ENCODE data around the gene PPP1R26. TPM values are rescaled to one million over a fixed set of nuclear protein-coding genes. Genes with fewer than 3 reads are reported as not detected.

The PPP1R26 gene
- polyA plus RNA-seq, 1 of the 3 experiments (the other 2 are of a cell fraction) = 20.1 TPM

DNA sequence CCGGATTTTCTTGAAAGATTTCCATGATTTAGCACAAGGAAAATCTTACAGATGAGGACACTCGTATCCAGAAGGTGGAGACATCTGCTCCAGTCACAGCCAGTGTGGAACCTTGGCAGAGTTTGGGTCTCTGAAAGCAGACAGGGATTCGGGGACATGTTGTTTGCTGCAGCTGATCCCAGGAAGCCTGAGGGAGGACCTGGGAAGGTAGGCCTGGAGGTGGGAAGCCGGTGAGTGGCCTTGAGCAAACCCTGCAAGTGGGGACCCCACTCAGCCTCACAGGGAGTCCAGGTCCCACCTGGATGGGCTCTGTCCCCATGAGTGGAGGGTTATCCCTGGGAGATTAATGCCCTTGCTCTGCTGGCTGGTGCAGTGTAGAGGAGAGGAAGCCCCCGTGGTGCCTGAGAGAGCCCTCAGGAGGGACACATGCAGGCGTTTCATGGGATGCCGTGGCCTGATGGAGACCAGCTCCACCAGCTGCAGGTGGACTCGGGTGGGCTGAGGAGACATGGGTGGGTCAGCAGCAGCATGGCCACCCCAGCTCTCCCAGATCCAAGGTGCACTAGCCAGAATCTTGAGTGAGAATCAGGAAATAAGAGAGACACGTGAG is 28.7 kb downstream of the PPP1R26 start:
- WGBS (ENCODE audit: low lambda C conversion rate) = 69% methylated on average over 9 of the region's 9 CpGs
- DNase-seq = peak; percentile 8
- H3K9ac ChIP-seq = no peak overlapping the region
- H3K4me2 ChIP-seq = no peak overlapping the region
- no peak overlapping the region for H3K27ac ChIP-seq (ENCODE audit: low read depth in 2 of 2, low read length in 1 of 2)
- no peaks in the 10 kb centered on the region for H3K27me3 ChIP-seq (ENCODE audit: insufficient read depth)
- no peaks in the 10 kb centered on the region; a peak in 2 of 4 replicates for H3K4me1 ChIP-seq (ENCODE audit: control insufficient read depth in 1 of 2, insufficient read depth in 2 of 2, low read depth in 1 of 2, low read length in 1 of 2)
- no peaks in the 10 kb centered on the region for H3K9me3 ChIP-seq
- ChIA-PET CTCF (interaction anchor here (1.0 kb wide), 1 partner anchor 27 kb away, joined by 3 read pairs; no protein-coding TSS in a partner anchor), POLR2A (no interaction called here)
- no peak overlapping the region for H3K4me3 ChIP-seq (ENCODE audit: low read depth in 2 of 2, low read length in 1 of 2)
- H3K79me2 ChIP-seq (ENCODE audit: insufficient read depth) = no peaks in the 10 kb centered on the region
- no peaks in the 10 kb centered on the region for H3K9me2 ChIP-seq
- H3K36me3 ChIP-seq (replicated peaks in 1 of 2; ENCODE audit: control insufficient read depth in 1 of 2, insufficient read depth in 2 of 2, low read length in 1 of 2) = peaks cover 3 to 19% of the 10 kb centered on the region in 2 experiments
- H3F3A ChIP-seq (replicated peaks; ENCODE audit: insufficient read depth) = no peaks in the 10 kb centered on the region
- TF ChIP-seq YY1 (IDR thresholded peaks at IDR 0.05; ENCODE audit: low read depth) (no peak), FOSL2 (IDR thresholded peaks at IDR 0.05; ENCODE audit: borderline replicate concordance, low read depth) (no peak), JUND (IDR thresholded peaks at IDR 0.05) (no peak), ELF1 (IDR thresholded peaks at IDR 0.05) (no peak)
- TF ChIP-seq, protein P1, sequence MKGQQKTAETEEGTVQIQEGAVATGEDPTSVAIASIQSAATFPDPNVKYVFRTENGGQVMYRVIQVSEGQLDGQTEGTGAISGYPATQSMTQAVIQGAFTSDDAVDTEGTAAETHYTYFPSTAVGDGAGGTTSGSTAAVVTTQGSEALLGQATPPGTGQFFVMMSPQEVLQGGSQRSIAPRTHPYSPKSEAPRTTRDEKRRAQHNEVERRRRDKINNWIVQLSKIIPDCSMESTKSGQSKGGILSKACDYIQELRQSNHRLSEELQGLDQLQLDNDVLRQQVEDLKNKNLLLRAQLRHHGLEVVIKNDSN (IDR thresholded peaks at IDR 0.05; ENCODE audit: borderline replicate concordance, low read depth) = no peak
- H4K20me1 ChIP-seq (ENCODE audit: insufficient read depth) = peaks cover 15% of the 10 kb centered on the region
- H2AFZ ChIP-seq (ENCODE audit: low read depth) = no peak overlapping the region

DNA sequence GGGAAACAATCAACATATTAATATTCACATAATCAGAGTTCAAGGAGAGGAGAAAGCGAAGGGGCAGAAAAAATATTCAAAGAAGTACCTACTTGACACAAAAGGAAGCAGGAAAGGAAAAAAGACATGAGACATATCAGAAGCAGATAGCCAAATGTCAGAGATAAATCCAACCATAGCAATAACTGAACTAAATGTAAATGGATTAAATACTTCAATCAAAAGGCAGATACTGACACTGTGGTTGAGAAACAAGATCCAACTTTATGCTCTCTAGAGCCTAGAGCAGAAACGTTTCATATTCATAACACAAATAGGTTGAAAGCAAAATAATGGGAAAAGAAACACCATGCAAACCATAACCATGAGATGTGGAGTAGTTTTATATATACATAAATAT is 29.9 kb downstream of the PPP1R26 start:
- no peak for DNase-seq
- Histone ChIP-seq H3F3A (replicated peaks; ENCODE audit: insufficient read depth) (no peaks in the 10 kb centered on the region), H3K4me2 (no peak overlapping the region), H2AFZ (ENCODE audit: low read depth) (no peak overlapping the region), H3K9me3 (no peaks in the 10 kb centered on the region), H3K9ac (no peak overlapping the region), H3K9me2 (no peaks in the 10 kb centered on the region), H3K27me3 (ENCODE audit: insufficient read depth) (no peaks in the 10 kb centered on the region), H3K27ac (ENCODE audit: low read depth in 2 of 2, low read length in 1 of 2) (no peak overlapping the region), H4K20me1 (ENCODE audit: insufficient read depth) (peaks cover 11% of the 10 kb centered on the region), H3K79me2 (ENCODE audit: insufficient read depth) (no peaks in the 10 kb centered on the region), H3K36me3 (replicated peaks in 1 of 2; ENCODE audit: control insufficient read depth in 1 of 2, insufficient read depth in 2 of 2, low read length in 1 of 2) (peaks cover 3 to 8% of the 10 kb centered on the region in 2 experiments), H3K4me1 (ENCODE audit: control insufficient read depth in 1 of 2, insufficient read depth in 2 of 2, low read depth in 1 of 2, low read length in 1 of 2) (no peaks in the 10 kb centered on the region; a peak in 1 of 4 replicates), H3K4me3 (ENCODE audit: low read depth in 2 of 2, low read length in 1 of 2) (no peak overlapping the region)
- ChIA-PET CTCF (interaction anchor here (1.0 kb wide), 1 partner anchor 18 kb away, joined by 3 read pairs; no protein-coding TSS in a partner anchor), POLR2A (no interaction called here)
- TF ChIP-seq, protein P2, sequence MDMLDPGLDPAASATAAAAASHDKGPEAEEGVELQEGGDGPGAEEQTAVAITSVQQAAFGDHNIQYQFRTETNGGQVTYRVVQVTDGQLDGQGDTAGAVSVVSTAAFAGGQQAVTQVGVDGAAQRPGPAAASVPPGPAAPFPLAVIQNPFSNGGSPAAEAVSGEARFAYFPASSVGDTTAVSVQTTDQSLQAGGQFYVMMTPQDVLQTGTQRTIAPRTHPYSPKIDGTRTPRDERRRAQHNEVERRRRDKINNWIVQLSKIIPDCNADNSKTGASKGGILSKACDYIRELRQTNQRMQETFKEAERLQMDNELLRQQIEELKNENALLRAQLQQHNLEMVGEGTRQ (IDR thresholded peaks at IDR 0.05; ENCODE audit: borderline replicate concordance, low read depth, low read length) = no peak
- no peak for TF ChIP-seq RFX5 (IDR thresholded peaks at IDR 0.05; ENCODE audit: low read length)
- TF ChIP-seq FOSL2 (IDR thresholded peaks at IDR 0.05; ENCODE audit: borderline replicate concordance, low read depth) = no peak
- TF ChIP-seq EZH2phosphoT487 (IDR thresholded peaks at IDR 0.05; ENCODE audit: borderline replicate concordance, low read depth) = no peak
- TF ChIP-seq RXRA (IDR thresholded peaks at IDR 0.05; ENCODE audit: borderline replicate concordance, low read depth) = no peak
- TF ChIP-seq, protein P3, sequence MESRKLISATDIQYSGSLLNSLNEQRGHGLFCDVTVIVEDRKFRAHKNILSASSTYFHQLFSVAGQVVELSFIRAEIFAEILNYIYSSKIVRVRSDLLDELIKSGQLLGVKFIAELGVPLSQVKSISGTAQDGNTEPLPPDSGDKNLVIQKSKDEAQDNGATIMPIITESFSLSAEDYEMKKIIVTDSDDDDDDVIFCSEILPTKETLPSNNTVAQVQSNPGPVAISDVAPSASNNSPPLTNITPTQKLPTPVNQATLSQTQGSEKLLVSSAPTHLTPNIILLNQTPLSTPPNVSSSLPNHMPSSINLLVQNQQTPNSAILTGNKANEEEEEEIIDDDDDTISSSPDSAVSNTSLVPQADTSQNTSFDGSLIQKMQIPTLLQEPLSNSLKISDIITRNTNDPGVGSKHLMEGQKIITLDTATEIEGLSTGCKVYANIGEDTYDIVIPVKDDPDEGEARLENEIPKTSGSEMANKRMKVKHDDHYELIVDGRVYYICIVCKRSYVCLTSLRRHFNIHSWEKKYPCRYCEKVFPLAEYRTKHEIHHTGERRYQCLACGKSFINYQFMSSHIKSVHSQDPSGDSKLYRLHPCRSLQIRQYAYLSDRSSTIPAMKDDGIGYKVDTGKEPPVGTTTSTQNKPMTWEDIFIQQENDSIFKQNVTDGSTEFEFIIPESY (IDR thresholded peaks at IDR 0.05; ENCODE audit: borderline replicate concordance, low read depth) = no peak
- TF ChIP-seq, protein P1 (IDR thresholded peaks at IDR 0.05; ENCODE audit: borderline replicate concordance, low read depth) = no peak
- no peak for TF ChIP-seq MEF2A (IDR thresholded peaks at IDR 0.05; ENCODE audit: borderline replicate concordance, low read depth)
- WGBS (ENCODE audit: low lambda C conversion rate) = 75% methylated on average over 2 of the region's 2 CpGs
